Measurements from ENCODE around the gene SUSD3. TPM values are rescaled to one million over a fixed set of nuclear protein-coding genes. Genes with fewer than 3 reads are reported as not detected.
A peak's percentile ranks its signal among the peaks of the same experiment; 100 is the strongest.

SUSD3 gene
- total RNA-seq, 1 experiment from 2014 or later, result 9.0 TPM

GRCh38 chr9:93124793-93125192 is 66.3 kb downstream of the SUSD3 start:
- H2BK12ac ChIP-seq (ENCODE audit: insufficient read length, low read depth, low read length), result no peak overlapping the region
- peaks cover 4 to 17% (median 15%) of the 10 kb centered on the region in 3 experiments; a peak in 5 of 7 replicates for H3K36me3 Mint-ChIP-seq (ENCODE audit: insufficient read depth in 1 of 3, low read depth in 3 of 3)
- no peaks in the 10 kb centered on the region; the same call in 1 of the 2 replicates for H3K27me3 Mint-ChIP-seq (ENCODE audit: low read depth)
- no peak for TF ChIP-seq CTCF (conservative IDR thresholded peaks at IDR 0.05)
- no peak overlapping the region for H2AK5ac ChIP-seq (ENCODE audit: insufficient read length, low read length)
- no peak overlapping the region for H2BK120ac ChIP-seq (ENCODE audit: low read depth, low read length, poor library complexity, severe bottlenecking)
- H3K9me3 ChIP-seq (ENCODE audit: control insufficient read depth, low read depth, low read length), result no peaks in the 10 kb centered on the region
- H2AFZ ChIP-seq (ENCODE audit: low read length), result no peak overlapping the region
- no peaks in the 10 kb centered on the region for H3K79me2 ChIP-seq (ENCODE audit: insufficient read depth, low read length)
- no peak overlapping the region for H4K5ac ChIP-seq (ENCODE audit: insufficient read length, low read depth, low read length)
- H4K91ac ChIP-seq (ENCODE audit: insufficient read length, low read depth, low read length), result no peak overlapping the region
- H3K4ac ChIP-seq (ENCODE audit: low read depth, low read length), result no peak overlapping the region
- H3K4me1 Mint-ChIP-seq, result peaks cover 10 to 24% of the 10 kb centered on the region in 2 experiments
- no peaks in the 10 kb centered on the region for H3K23me2 ChIP-seq (ENCODE audit: insufficient read length, low read depth, low read length, poor library complexity, severe bottlenecking)
- no peak overlapping the region for H2BK20ac ChIP-seq (ENCODE audit: low read depth, low read length, poor library complexity, severe bottlenecking)
- H3K9ac ChIP-seq (ENCODE audit: extremely low read depth, insufficient read length, low read length), result no peak overlapping the region
- no peak overlapping the region for H3K18ac ChIP-seq (ENCODE audit: insufficient read length, low read depth, low read length)
- H3K56ac ChIP-seq (ENCODE audit: insufficient read length, low read depth, low read length), result no peak overlapping the region
- no peak overlapping the region for H3T11ph ChIP-seq (ENCODE audit: low read length)
- no peak overlapping the region for H3K23ac ChIP-seq (ENCODE audit: insufficient read length, low read depth, low read length)
- H3K27ac ChIP-seq (ENCODE audit: insufficient read length, low read depth, low read length), result no peak overlapping the region
- H3K9me3 Mint-ChIP-seq, result no peaks in the 10 kb centered on the region
- H3K14ac ChIP-seq (ENCODE audit: insufficient read depth, low read length), result no peak overlapping the region; the same call in 1 of the 2 replicates
- no peaks in the 10 kb centered on the region for H3K79me1 ChIP-seq (ENCODE audit: insufficient read depth, low read depth, low read length, poor library complexity, severe bottlenecking)
- H4K8ac ChIP-seq (replicated peaks; ENCODE audit: insufficient read length, low read depth, low read length), result no peak overlapping the region
- no peaks in the 10 kb centered on the region for H3K4me1 ChIP-seq (ENCODE audit: insufficient read depth, low read length)
- DNase-seq, result peak; percentile 18
- no peaks in the 10 kb centered on the region for H4K20me1 ChIP-seq (ENCODE audit: control insufficient read depth, insufficient read depth, insufficient read length)
- no peak overlapping the region; a peak in 1 of 7 replicates for H3K27ac Mint-ChIP-seq
- no peak overlapping the region for H3K4me3 Mint-ChIP-seq
- H2BK15ac ChIP-seq (ENCODE audit: low read depth, low read length), result no peak overlapping the region
- no CpG with 5 or more reads among the region's 16 CpGs for WGBS (ENCODE audit: extremely low coverage, insufficient read length, low lambda C conversion rate)
- no peaks in the 10 kb centered on the region for H3K27me3 ChIP-seq (ENCODE audit: insufficient read depth, low read length)
- no peak overlapping the region for H3K4me2 ChIP-seq (ENCODE audit: insufficient read depth, insufficient read length, low read length)
- no peak overlapping the region for H2BK5ac ChIP-seq (ENCODE audit: insufficient read length, low read length)

All from H9 (cell line).